GM18507 (cell line): ENCODE measurements around the gene C1D.
A peak's percentile ranks its signal among the peaks of the same experiment; 100 is the strongest.
"Not testable (repeated sequence)": the region's sequence is repeated elsewhere in the genome, so short reads cannot be mapped to it uniquely, and the experiment has no call there.

Source experiments
- DNase-seq: peaks from one replicate; pipeline ENCODE4 v3.0.0; 2011; ENCODE audit warnings: low read depth; ENCODE audit not compliant: insufficient read length; ENCODE audit errors: extremely low spot score
- FAIRE-seq: peaks from 2 replicates; lab custom pipeline; 2011; peaks lifted over from hg19 to GRCh38; lab: Jason Lieb, UNC

The C1D gene

GRCh38 chr2:68062680-68063387, at the start of gene C1D:
Gene C1D, minus strand, starts transcription at chr2:68063004. Its CDS starts 15,694 bp downstream, at chr2:68047310.
- FAIRE-seq (peak; percentile 88), DNase-seq (peak; percentile 84)

GRCh38 chr2:68110102-68110501, 47.3 kb upstream of the C1D start:
- peak; percentile 26 for FAIRE-seq
- DNase-seq, result no peak

GRCh38 chr2:68108120-68108519, 45.3 kb upstream of the C1D start:
- FAIRE-seq, result no peak
- DNase-seq, result no peak

GRCh38 chr2:68107475-68107874, 44.7 kb upstream of the C1D start:
- FAIRE-seq (no peak), DNase-seq (no peak)

GRCh38 chr2:68104111-68104835, 41.5 kb upstream of the C1D start:
- FAIRE-seq (no peak), DNase-seq (no peak)

GRCh38 chr2:68103709-68104055, 40.9 kb upstream of the C1D start:
- DNase-seq, result no peak

GRCh38 chr2:68103030-68103708, 40.4 kb upstream of the C1D start:
- DNase-seq, result no peak
- no peak for FAIRE-seq

More at GRCh38 chr2:68103709-68104055, 40.9 kb upstream of the C1D start:
- FAIRE-seq, result no peak

- DNase-seq (no peak), FAIRE-seq (no peak)
These were observed 37.4 kb upstream of the C1D start for GRCh38 chr2:68100189-68100588.

- FAIRE-seq, result peak; percentile 62
- no peak for DNase-seq
These were observed 36.5 kb upstream of the C1D start for GRCh38 chr2:68099260-68099659.

GRCh38 chr2:68098291-68098797, 35.5 kb upstream of the C1D start:
- FAIRE-seq (no peak), DNase-seq (no peak)

GRCh38 chr2:68094111-68094510, 31.3 kb upstream of the C1D start:
- FAIRE-seq (no peak), DNase-seq (no peak)

GRCh38 chr2:68093634-68094033, 30.8 kb upstream of the C1D start:
- no peak for DNase-seq
- no peak for FAIRE-seq

- FAIRE-seq, result no peak
These were observed 28.7 kb upstream of the C1D start for GRCh38 chr2:68091439-68092034.

GRCh38 chr2:68089961-68090360, 27.2 kb upstream of the C1D start:
- DNase-seq (no peak), FAIRE-seq (no peak)

More at GRCh38 chr2:68091439-68092034, 28.7 kb upstream of the C1D start:
- no peak for DNase-seq

GRCh38 chr2:68088940-68089339, 26.1 kb upstream of the C1D start:
- no peak for DNase-seq
- FAIRE-seq, result no peak

- DNase-seq (no peak), FAIRE-seq (no peak)
These were observed 23.4 kb upstream of the C1D start for GRCh38 chr2:68086166-68086565.

- no peak for FAIRE-seq
- no peak for DNase-seq
These were observed 20.5 kb upstream of the C1D start for GRCh38 chr2:68083346-68083745.

GRCh38 chr2:68074050-68074449, 11.2 kb upstream of the C1D start:
- no peak for DNase-seq
- FAIRE-seq, result no peak

- not testable (repeated sequence) for FAIRE-seq, DNase-seq
These were observed 1.2 kb upstream of the C1D start for GRCh38 chr2:68063797-68064646.
